Transverse colon (tissue), 4 donors: Measurements from ENCODE around the gene UHRF2.
"Not testable (repeated sequence)": the region's sequence is repeated elsewhere in the genome, so short reads cannot be mapped to it uniquely, and the experiment has no call there.

Source experiments
- EP300 ChIP-seq: sonication (generic); formaldehyde crosslinking; IDR thresholded peaks from one replicate; pipeline ENCODE4 v1.6.1; 2017; ENCODE audit warnings: antibody characterized with exemption, low read depth
- POLR2A ChIP-seq: fragments of 450-650 bp; IDR thresholded peaks from one replicate; pipeline ENCODE4 v1.6.1; 2016; ENCODE audit warnings: antibody characterized with exemption, mild to moderate bottlenecking, moderate library complexity
- POLR2AphosphoS5 ChIP-seq, 3 donors: sonication (generic); formaldehyde crosslinking; IDR thresholded peaks; one replicate each; pipeline ENCODE4 v1.6.1; 2016; ENCODE audit warnings: antibody characterized with exemption in 3 of 3
- TF ChIP-seq, protein P1 (sequence below), 5 experiments: fragments of 200-600 bp in 3 of 5; fragments of 450-650 bp in 2 of 5; sonication (generic) in 3 of 5; IDR thresholded peaks; 1 replicate in 2 of 5; 2 replicates in 3 of 5; pipeline ENCODE4 v1.5.1; 2016 to 2017; ENCODE audit warnings: antibody characterized with exemption in 5 of 5, inconsistent platforms in 3 of 5, mild to moderate bottlenecking in 2 of 5, moderate library complexity in 1 of 5

DNA sequence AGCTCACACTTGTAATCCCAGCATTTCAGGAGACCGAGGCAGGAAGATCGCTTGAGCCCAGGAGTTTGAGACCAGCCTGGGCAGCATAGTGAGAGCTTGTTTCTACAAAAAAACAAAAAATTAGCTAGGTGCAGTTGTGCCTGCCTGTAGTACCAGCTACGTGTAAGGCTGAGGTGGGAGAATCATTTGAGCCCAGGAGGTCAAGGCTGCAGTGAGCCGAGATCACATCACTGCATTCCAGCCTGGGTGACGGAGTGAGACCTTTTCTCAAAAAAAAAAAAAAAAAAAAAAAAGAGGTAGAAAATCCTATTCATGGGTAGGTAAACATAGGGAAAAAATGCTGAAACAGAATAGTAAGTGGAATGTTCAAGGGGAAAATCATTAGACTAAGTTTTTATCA, 129.6 kb downstream of the UHRF2 start:
- TF ChIP-seq, protein P1, sequence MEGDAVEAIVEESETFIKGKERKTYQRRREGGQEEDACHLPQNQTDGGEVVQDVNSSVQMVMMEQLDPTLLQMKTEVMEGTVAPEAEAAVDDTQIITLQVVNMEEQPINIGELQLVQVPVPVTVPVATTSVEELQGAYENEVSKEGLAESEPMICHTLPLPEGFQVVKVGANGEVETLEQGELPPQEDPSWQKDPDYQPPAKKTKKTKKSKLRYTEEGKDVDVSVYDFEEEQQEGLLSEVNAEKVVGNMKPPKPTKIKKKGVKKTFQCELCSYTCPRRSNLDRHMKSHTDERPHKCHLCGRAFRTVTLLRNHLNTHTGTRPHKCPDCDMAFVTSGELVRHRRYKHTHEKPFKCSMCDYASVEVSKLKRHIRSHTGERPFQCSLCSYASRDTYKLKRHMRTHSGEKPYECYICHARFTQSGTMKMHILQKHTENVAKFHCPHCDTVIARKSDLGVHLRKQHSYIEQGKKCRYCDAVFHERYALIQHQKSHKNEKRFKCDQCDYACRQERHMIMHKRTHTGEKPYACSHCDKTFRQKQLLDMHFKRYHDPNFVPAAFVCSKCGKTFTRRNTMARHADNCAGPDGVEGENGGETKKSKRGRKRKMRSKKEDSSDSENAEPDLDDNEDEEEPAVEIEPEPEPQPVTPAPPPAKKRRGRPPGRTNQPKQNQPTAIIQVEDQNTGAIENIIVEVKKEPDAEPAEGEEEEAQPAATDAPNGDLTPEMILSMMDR (IDR thresholded peaks at IDR 0.05) = not testable (repeated sequence)
- not testable (repeated sequence) for TF ChIP-seq POLR2AphosphoS5 (IDR thresholded peaks at IDR 0.05); EP300; POLR2A
